HL-60 (cell line): Measurements from ENCODE around the gene OR6T1.

Experiments
- CTCF ChIP-seq: IDR thresholded peaks from one replicate; pipeline ENCODE4 v1.5.1; 2011; ENCODE audit warnings: low read length, control low read depth, inconsistent platforms; ENCODE audit not compliant: insufficient read depth
- GABPA ChIP-seq: IDR thresholded peaks from 2 replicates; pipeline ENCODE4 v1.6.1; 2012; ENCODE audit warnings: low read depth
- POLR2AphosphoS5 ChIP-seq: IDR thresholded peaks from 2 replicates; pipeline ENCODE4 v1.6.1; 2012; ENCODE audit warnings: low read depth
- REST ChIP-seq: IDR thresholded peaks from 2 replicates; pipeline ENCODE4 v1.6.1; 2012; ENCODE audit warnings: low read depth; ENCODE audit not compliant: insufficient replicate concordance

GRCh38 chr11:123905826-123906225 is 37.8 kb downstream of the OR6T1 start:
- TF ChIP-seq CTCF, result no peak
- no peak for TF ChIP-seq POLR2AphosphoS5
- TF ChIP-seq GABPA, result no peak
- no peak for TF ChIP-seq REST
